PFSK-1 (cell line): Measurements from ENCODE around the gene SCFD1.

ENCODE experiments used
- POLR2AphosphoS5 ChIP-seq: IDR thresholded peaks from 2 replicates; pipeline ENCODE4 v1.6.1; 2012; ENCODE audit warnings: low read depth, mild to moderate bottlenecking, control low read depth, low read length, moderate library complexity
- REST ChIP-seq, 2 experiments: IDR thresholded peaks; 2 replicates each; pipeline versions ENCODE4 v1.6.1 to v1.8.0; 2011 to 2012; ENCODE audit warnings: low read depth in 2 of 2, low read length in 2 of 2, control low read depth in 1 of 2, inconsistent platforms in 1 of 2, mild to moderate bottlenecking in 1 of 2, moderate library complexity in 1 of 2; ENCODE audit not compliant: insufficient read depth in 1 of 2
- SIN3A ChIP-seq: IDR thresholded peaks from 2 replicates; pipeline ENCODE4 v1.6.1; 2012; ENCODE audit warnings: mild to moderate bottlenecking, low read length, moderate library complexity, borderline replicate concordance; ENCODE audit not compliant: insufficient read depth

GRCh38 chr14:30768791-30769190 lies 146.7 kb downstream of the SCFD1 start:
- TF ChIP-seq SIN3A (no peak), POLR2AphosphoS5 (no peak), REST (IDR thresholded peaks at IDR 0.05; ENCODE audit: insufficient read depth in 1 of 2, low read depth in 2 of 2, low read length in 2 of 2) (no peak)
